Panc1 (cell line): Measurements from ENCODE around the gene JAKMIP3. TPM values are rescaled to one million over a fixed set of nuclear protein-coding genes. Genes with fewer than 3 reads are reported as not detected.

Experiments used
- ATAC-seq: fragments of 200-7000 bp; cut with Tn5 transposase; 2 replicates; pipeline ENCODE4 v1.9.1; 2020; ENCODE audit warnings: mild to moderate bottlenecking, moderate library complexity
- BruUV-seq: library from RNA; stranded (reverse); fragments of 400-500 nt; replicated peaks from 2 replicates; lab custom pipeline; 2021; lab: Mats Ljungman, UMichigan
- CTCF ChIA-PET: fragments of 300-600 bp; sonication (Branson Sonifier 250); formaldehyde crosslinking; loops from one replicate; lab custom pipeline; 2022; ENCODE audit warnings: antibody characterized with exemption; lab: Charles Lee
- POLR2A ChIA-PET: fragments of 300-600 bp; sonication (Branson Sonifier 250); formaldehyde crosslinking; loops from one replicate; lab custom pipeline; 2022; ENCODE audit warnings: antibody characterized with exemption; lab: Charles Lee
- DNase-seq: peaks from one replicate; pipeline ENCODE4 v3.0.0-alpha.2; 2010; ENCODE audit warnings: low read depth, low spot score
- H3K27ac ChIP-seq: 2 replicates; pipeline ENCODE4 v1.5.1; 2011; ENCODE audit warnings: mild to moderate bottlenecking, low read length, inconsistent platforms
- H3K27me3 ChIP-seq: fragments of 200-500 bp; sonication (Bioruptor generic); 2 replicates; pipeline ENCODE4 v1.6.0; 2014; ENCODE audit warnings: low read length, inconsistent platforms; ENCODE audit not compliant: control insufficient read depth, insufficient read depth
- H3K36me3 ChIP-seq: fragments of 200-500 bp; sonication (Bioruptor generic); 2 replicates; pipeline ENCODE4 v1.5.1; 2014; ENCODE audit warnings: inconsistent platforms, mild to moderate bottlenecking, low read length, moderate library complexity; ENCODE audit not compliant: control insufficient read depth, insufficient read depth
- H3K4me1 ChIP-seq: 2 replicates; pipeline ENCODE4 v1.5.1; 2011; ENCODE audit warnings: inconsistent platforms, mild to moderate bottlenecking, low read length, moderate library complexity; ENCODE audit not compliant: control insufficient read depth, insufficient read depth
- H3K4me3 ChIP-seq, 2 experiments: 2 replicates each; pipeline ENCODE4 v1.5.1; 2011 to 2012; ENCODE audit warnings: low read depth in 2 of 2, low read length in 2 of 2, mild to moderate bottlenecking in 2 of 2, inconsistent platforms in 1 of 2, moderate library complexity in 1 of 2
- H3K9me3 ChIP-seq: fragments of 200-500 bp; sonication (Bioruptor generic); 2 replicates; pipeline ENCODE4 v1.5.1; 2014; ENCODE audit warnings: low read depth, mild to moderate bottlenecking, inconsistent platforms, low read length, moderate library complexity; ENCODE audit not compliant: control insufficient read depth, insufficient read depth
- CTCF ChIP-seq: fragments of 450-650 bp; IDR thresholded peaks from 2 replicates; pipeline ENCODE4 v1.5.1; 2017; ENCODE audit warnings: mild to moderate bottlenecking
- POLR2AphosphoS5 ChIP-seq: IDR thresholded peaks from 2 replicates; pipeline ENCODE4 v1.6.1; 2012; ENCODE audit warnings: mild to moderate bottlenecking, low read depth, low read length, moderate library complexity
- REST ChIP-seq, 2 experiments: IDR thresholded peaks; 2 replicates each; pipeline ENCODE4 v1.6.1; 2011 to 2012; ENCODE audit warnings: low read depth in 2 of 2, control low read depth in 1 of 2, low read length in 1 of 2, mild to moderate bottlenecking in 1 of 2, moderate library complexity in 1 of 2; ENCODE audit not compliant: insufficient read depth in 1 of 2
- SIN3A ChIP-seq: IDR thresholded peaks from 2 replicates; pipeline ENCODE4 v1.6.1; 2012; ENCODE audit warnings: low read depth, mild to moderate bottlenecking, low read length, moderate library complexity, borderline replicate concordance; ENCODE audit not compliant: insufficient read depth
- TCF7L2 ChIP-seq: IDR thresholded peaks from 2 replicates; pipeline ENCODE4 v1.6.1; 2011; ENCODE audit warnings: mild to moderate bottlenecking, low read depth, low read length, inconsistent platforms
- in situ Hi-C: cut with HindIII; loops from 2 replicates; pipeline ENCODE4 v1.10.0; 2016; ENCODE audit warnings: low sequenced_read_pairs, low pct_unique_long_range_greater_than_20kb
- intact Hi-C: fragments of 100-400 bp; cut with micrococcal nuclease; formaldehyde crosslinking; loops from one replicate; pipeline ENCODE4 v1.10.0; 2022; ENCODE audit not compliant: unreplicated experiment
- total RNA-seq: library from RNA; stranded (reverse); gene quantifications from one replicate; pipeline ENCODE4 v1.2.1, GENCODE V29; 2021; ENCODE audit not compliant: unreplicated experiment

The JAKMIP3 gene
- total RNA-seq, 1 experiment from 2014 or later = 1.5 TPM

- H3K4me3 ChIP-seq = no peak overlapping the region
- H3K9me3 ChIP-seq = no peaks in the 10 kb centered on the region
- ChIA-PET POLR2A (no interaction called here), CTCF (no interaction called here)
- TF ChIP-seq REST (IDR thresholded peaks at IDR 0.05; ENCODE audit: insufficient read depth in 1 of 2, low read depth in 2 of 2, low read length in 1 of 2) (no peak), POLR2AphosphoS5 (no peak), TCF7L2 (no peak), CTCF (no peak), SIN3A (no peak)
- peaks cover 21% of the 10 kb centered on the region for H3K4me1 ChIP-seq
- no peak for ATAC-seq
- in situ Hi-C loops = no loop called here
- intact Hi-C loops = no loop called here
- H3K27ac ChIP-seq = no peak overlapping the region
- no peaks in the 10 kb centered on the region for H3K27me3 ChIP-seq
- H3K36me3 ChIP-seq = no peaks in the 10 kb centered on the region
- no peak for DNase-seq
- no TSS peak for BruUV-seq
These were observed 33.0 kb downstream of the JAKMIP3 start for GRCh38 chr10:132098539-132099388.

GRCh38 chr10:132099389-132100090 is 33.8 kb downstream of the JAKMIP3 start:
- Histone ChIP-seq H3K27ac (no peak overlapping the region), H3K4me3 (no peak overlapping the region), H3K36me3 (no peaks in the 10 kb centered on the region), H3K4me1 (peaks cover 21% of the 10 kb centered on the region), H3K27me3 (no peaks in the 10 kb centered on the region), H3K9me3 (no peaks in the 10 kb centered on the region)
- TF ChIP-seq SIN3A = no peak
- no peak for TF ChIP-seq TCF7L2
- no peak for TF ChIP-seq REST (IDR thresholded peaks at IDR 0.05; ENCODE audit: insufficient read depth in 1 of 2, low read depth in 2 of 2, low read length in 1 of 2)
- no peak for TF ChIP-seq POLR2AphosphoS5
- TF ChIP-seq CTCF = no peak
- BruUV-seq = no TSS peak
- ATAC-seq = no peak
- DNase-seq = no peak
- ChIA-PET POLR2A (no interaction called here), CTCF (no interaction called here)
- in situ Hi-C loops (no loop called here), intact Hi-C loops (no loop called here)
